Measurements from ENCODE around the gene ZBTB8OS. TPM values are rescaled to one million over a fixed set of nuclear protein-coding genes. Genes with fewer than 3 reads are reported as not detected.
"Not testable (repeated sequence)": the region's sequence is repeated elsewhere in the genome, so short reads cannot be mapped to it uniquely, and the experiment has no call there.

ZBTB8OS gene
- total RNA-seq (10 to 100 TPM; 37.2 to 43.4 TPM), polyA plus RNA-seq (ENCODE audit: insufficient read depth, low read depth, low replicate concordance) (39.3 TPM)
- long read RNA-seq, donor 1, partial matches to known transcripts = 0 of 9 reads
- long read RNA-seq, donor 1, other reads (novel, unspliced or antisense) = 0 of 9 reads
- long read RNA-seq, donor 2, partial matches to known transcripts = 0 of 4 reads
- long read RNA-seq, donor 2, other reads (novel, unspliced or antisense) = 0 of 4 reads

GRCh38 chr1:32650248-32650751 lies at the start of gene ZBTB8OS:
ZBTB8OS (minus strand) TSS chr1:32650550; CDS start chr1:32650529, 21 bp downstream.
- no peak for TF ChIP-seq POLR2A (IDR thresholded peaks at IDR 0.05)
- no peak for TF ChIP-seq CTCF (IDR thresholded peaks at IDR 0.05)
- Histone ChIP-seq H3K4me3 (peak within 1 kb of the TSS; percentile 73 to 81), H3K4me1 (peaks cover 29% of the 10 kb centered on the region)

GRCh38 chr1:32696996-32697395 lies 46.6 kb upstream of the ZBTB8OS start:
- H3K36me3 ChIP-seq (ENCODE audit: low read depth, missing control alignments); H3K27me3 ChIP-seq; DNase-seq; H3K9me3 ChIP-seq; H3K4me3 ChIP-seq; H3K27ac ChIP-seq; intact Hi-C loops (cut with DNase I; ENCODE audit: low total_unique reads): not testable (repeated sequence)
- H3K4me1 ChIP-seq = peaks cover 28% of the 10 kb centered on the region
- WGBS, 2 donors = 96% methylated on average over 8 of the region's 8 CpGs

More at GRCh38 chr1:32650248-32650751, at the start of gene ZBTB8OS:
- intact Hi-C loops (cut with DNase I; ENCODE audit: low total_unique reads) = no loop called here
- WGBS, 2 donors = 0% methylated on average over 21 of the region's 21 CpGs
- Histone ChIP-seq H3K27me3 (no peaks in the 10 kb centered on the region), H3K27ac (peak within 1 kb of the TSS; percentile 97 to 100), H3K36me3 (ENCODE audit: low read depth, missing control alignments) (no peaks in the 10 kb centered on the region), H3K9me3 (no peaks in the 10 kb centered on the region)
- peak; percentile 96 for DNase-seq

- TF ChIP-seq CTCF (IDR thresholded peaks at IDR 0.05) = no peak
- no peak for DNase-seq
- 93 to 95% methylated on average over 9 of the region's 9 CpGs for WGBS, 2 donors
- intact Hi-C loops (cut with DNase I; ENCODE audit: low total_unique reads) = no loop called here
- no peaks in the 10 kb centered on the region for H3K36me3 ChIP-seq (ENCODE audit: low read depth, missing control alignments)
- H3K9me3 ChIP-seq = no peaks in the 10 kb centered on the region
- H3K27me3 ChIP-seq = no peaks in the 10 kb centered on the region
- peaks cover 18% of the 10 kb centered on the region for H3K4me1 ChIP-seq
- no peak overlapping the region for H3K27ac ChIP-seq
- H3K4me3 ChIP-seq = no peak overlapping the region
Measured at GRCh38 chr1:32696041-32696440, 45.7 kb upstream of the ZBTB8OS start.

- H3K4me3 ChIP-seq = no peak overlapping the region
- 47 to 62% methylated on average over 15 to 17 of the region's 17 CpGs for WGBS, 2 donors
- no peaks in the 10 kb centered on the region for H3K9me3 ChIP-seq
- H3K4me1 ChIP-seq = peaks cover 16% of the 10 kb centered on the region
- peak; percentile 66 for DNase-seq
- TF ChIP-seq CTCF (IDR thresholded peaks at IDR 0.05) (no peak), POLR2A (IDR thresholded peaks at IDR 0.05) (no peak)
- intact Hi-C loops (cut with DNase I; ENCODE audit: low total_unique reads) = no loop called here
- no peaks in the 10 kb centered on the region for H3K36me3 ChIP-seq (ENCODE audit: low read depth, missing control alignments)
- H3K27ac ChIP-seq = peak overlapping the region in 1 of 2 donors; percentile 56
- no peaks in the 10 kb centered on the region for H3K27me3 ChIP-seq
Measured at GRCh38 chr1:32695098-32695904, 45.0 kb upstream of the ZBTB8OS start.

GRCh38 chr1:32693455-32694174 lies 43.3 kb upstream of the ZBTB8OS start:
- intact Hi-C loops (cut with DNase I; ENCODE audit: low total_unique reads) = no loop called here
- no peak overlapping the region for H3K4me3 ChIP-seq
- no peaks in the 10 kb centered on the region for H3K9me3 ChIP-seq

More at GRCh38 chr1:32693455-32694174, 43.3 kb upstream of the ZBTB8OS start:
- Histone ChIP-seq H3K27ac (peak overlapping the region in 1 of 2 donors; percentile 48), H3K27me3 (no peaks in the 10 kb centered on the region), H3K36me3 (ENCODE audit: low read depth, missing control alignments) (no peaks in the 10 kb centered on the region), H3K4me1 (peaks cover 16% of the 10 kb centered on the region)
- TF ChIP-seq CTCF (IDR thresholded peaks at IDR 0.05) (no peak), POLR2A (IDR thresholded peaks at IDR 0.05) (no peak)
- DNase-seq = no peak
- WGBS, 2 donors = 86 to 88% methylated on average over 6 of the region's 6 CpGs
